ENCODE results near the gene SLC38A9.
"Not testable (repeated sequence)": the region's sequence is repeated elsewhere in the genome, so short reads cannot be mapped to it uniquely, and the experiment has no call there.

Gene SLC38A9

DNA sequence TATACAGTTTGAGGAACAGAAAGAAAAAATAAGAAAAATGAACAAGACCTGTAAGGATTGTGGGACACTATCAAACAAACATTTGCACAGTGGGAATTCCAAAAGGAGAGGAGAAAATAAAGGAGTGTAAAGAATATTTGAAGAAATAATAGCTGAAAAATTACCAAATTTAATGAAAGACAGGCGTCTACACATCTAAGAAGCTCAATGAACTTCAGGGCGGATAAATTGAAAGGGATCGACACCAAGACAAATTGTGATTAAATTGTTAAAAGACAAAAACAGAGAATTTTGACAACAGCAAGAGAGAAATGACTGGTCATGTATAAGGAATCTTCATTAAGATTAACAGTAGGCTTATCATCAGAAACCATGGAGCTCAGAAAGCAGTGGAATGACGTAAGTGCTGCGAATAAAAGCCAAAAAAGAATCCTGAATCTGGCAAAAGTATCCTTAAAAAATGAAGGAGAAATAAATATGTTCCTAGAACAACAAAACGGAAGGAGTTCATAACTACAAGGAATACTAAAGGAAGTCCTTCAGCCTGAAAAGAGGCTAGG lies 3.5 kb upstream of the SLC38A9 start:
- H3K36me3 Mint-ChIP-seq: peaks cover 7% of the 10 kb centered on the region
- peaks cover 5% of the 10 kb centered on the region for H3K9me3 Mint-ChIP-seq
- peaks cover 3% of the 10 kb centered on the region for H3K27me3 Mint-ChIP-seq
- H3K4me1 Mint-ChIP-seq: peaks cover 14% of the 10 kb centered on the region
- H3K4me3 Mint-ChIP-seq: no peak overlapping the region
- H3K27ac Mint-ChIP-seq: no peak overlapping the region

DNA sequence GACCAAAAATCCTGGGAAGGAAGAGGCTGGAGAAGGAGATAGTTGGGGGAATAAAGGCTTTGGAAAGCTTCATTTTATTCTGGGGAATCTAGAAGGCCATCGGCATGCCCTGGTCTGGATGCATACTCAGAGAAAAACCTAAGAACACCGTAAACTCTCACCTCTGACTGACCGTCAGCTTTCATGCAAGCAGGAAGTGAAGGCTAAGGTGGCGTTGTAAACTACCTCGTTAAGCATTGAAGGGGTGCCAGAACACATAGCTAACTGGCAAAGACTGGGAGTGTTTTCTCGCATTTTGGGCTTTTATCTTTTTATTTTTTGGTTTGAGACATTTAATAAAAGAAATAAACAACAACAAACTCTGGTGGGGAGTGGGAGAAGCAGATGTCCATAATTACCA lies 2.6 kb upstream of the SLC38A9 start:
- peaks cover 14% of the 10 kb centered on the region for H3K4me1 Mint-ChIP-seq
- H3K9me3 Mint-ChIP-seq: peaks cover 5% of the 10 kb centered on the region
- no peak overlapping the region for H3K27ac Mint-ChIP-seq
- H3K36me3 Mint-ChIP-seq: peaks cover 7% of the 10 kb centered on the region
- H3K4me3 Mint-ChIP-seq: no peak overlapping the region
- H3K27me3 Mint-ChIP-seq: peaks cover 3% of the 10 kb centered on the region

DNA sequence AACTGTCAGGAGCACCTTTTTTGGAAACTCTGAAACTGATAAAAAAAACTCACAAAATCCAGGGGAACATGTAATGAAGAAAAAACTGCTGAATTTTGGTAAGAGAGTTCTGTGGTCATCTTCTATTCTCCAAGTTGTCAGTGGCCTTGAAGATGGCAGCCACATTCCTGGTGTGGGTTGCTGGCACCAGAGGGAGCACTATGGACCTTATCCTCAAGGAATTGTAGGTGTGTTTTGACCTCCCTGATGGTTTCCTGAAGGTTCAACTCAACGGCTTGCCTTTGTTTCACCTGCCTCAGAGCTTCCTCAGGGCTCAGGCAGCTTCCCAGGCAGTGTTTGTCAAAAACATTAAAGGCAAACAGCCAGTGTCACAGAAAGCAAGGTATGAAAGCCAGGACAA lies 2.2 kb upstream of the SLC38A9 start:
- H3K27me3 Mint-ChIP-seq: peaks cover 3% of the 10 kb centered on the region
- peaks cover 14% of the 10 kb centered on the region for H3K4me1 Mint-ChIP-seq
- peaks cover 5% of the 10 kb centered on the region for H3K9me3 Mint-ChIP-seq
- H3K27ac Mint-ChIP-seq: no peak overlapping the region
- peaks cover 7% of the 10 kb centered on the region for H3K36me3 Mint-ChIP-seq
- H3K4me3 Mint-ChIP-seq: no peak overlapping the region

DNA sequence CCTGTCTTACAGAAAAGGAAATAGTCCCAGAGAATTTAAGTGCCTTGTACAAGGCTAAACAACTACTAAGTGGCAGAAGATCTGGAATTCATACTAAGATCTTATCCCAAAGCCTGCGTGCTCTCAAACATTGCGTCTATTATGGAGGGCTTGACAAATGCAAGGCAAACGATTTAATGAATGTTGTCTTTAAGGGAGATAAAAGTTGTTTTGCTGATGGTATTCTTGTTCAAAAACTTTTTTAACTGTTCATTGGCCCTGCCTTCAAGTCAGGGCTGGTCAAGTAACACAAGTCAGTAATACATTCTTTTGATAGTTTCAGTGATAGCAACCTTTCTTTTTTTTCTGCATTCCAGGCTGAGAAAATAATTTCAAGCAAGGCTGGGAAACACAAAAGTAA lies 1.7 kb upstream of the SLC38A9 start:
- Mint-ChIP-seq H3K36me3 (peaks cover 5% of the 10 kb centered on the region), H3K9me3 (peaks cover 5% of the 10 kb centered on the region), H3K27me3 (peaks cover 2% of the 10 kb centered on the region), H3K27ac (no peak overlapping the region), H3K4me1 (peaks cover 18% of the 10 kb centered on the region), H3K4me3 (no peak overlapping the region)

DNA sequence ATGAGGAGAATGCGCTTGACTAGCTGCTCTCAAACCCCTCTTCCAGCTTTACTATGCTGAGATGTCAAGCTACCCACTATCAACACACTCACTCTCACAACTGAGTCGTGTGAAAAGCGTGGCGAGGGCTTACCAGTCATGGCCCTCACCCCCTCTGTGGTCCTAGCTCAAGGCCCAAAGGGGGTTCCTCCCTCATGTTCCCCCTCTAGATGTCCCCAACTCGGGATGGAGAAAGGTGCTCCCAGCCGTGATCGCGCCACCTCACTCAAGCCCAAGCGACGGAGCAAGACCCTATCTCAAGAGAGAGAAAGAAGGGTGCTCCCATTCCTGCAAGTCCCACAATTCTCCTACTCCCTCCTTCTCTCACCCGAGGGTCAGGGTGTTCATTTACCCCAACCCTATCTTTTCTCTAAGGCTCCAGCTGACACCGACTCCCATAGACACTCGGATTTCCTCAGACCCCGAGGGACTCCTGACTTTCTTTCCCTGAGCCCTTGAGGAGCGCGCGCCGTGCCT lies 559 bp downstream of the SLC38A9 start:
- H3K27ac Mint-ChIP-seq: peak overlapping the region; percentile 96
- H3K4me1 Mint-ChIP-seq: peaks cover 24% of the 10 kb centered on the region
- H3K27me3 Mint-ChIP-seq: no peaks in the 10 kb centered on the region
- H3K36me3 Mint-ChIP-seq: peaks cover 4% of the 10 kb centered on the region
- H3K9me3 Mint-ChIP-seq: peaks cover under 1% of the 10 kb centered on the region
- H3K4me3 Mint-ChIP-seq: peak overlapping the region; percentile 99

DNA sequence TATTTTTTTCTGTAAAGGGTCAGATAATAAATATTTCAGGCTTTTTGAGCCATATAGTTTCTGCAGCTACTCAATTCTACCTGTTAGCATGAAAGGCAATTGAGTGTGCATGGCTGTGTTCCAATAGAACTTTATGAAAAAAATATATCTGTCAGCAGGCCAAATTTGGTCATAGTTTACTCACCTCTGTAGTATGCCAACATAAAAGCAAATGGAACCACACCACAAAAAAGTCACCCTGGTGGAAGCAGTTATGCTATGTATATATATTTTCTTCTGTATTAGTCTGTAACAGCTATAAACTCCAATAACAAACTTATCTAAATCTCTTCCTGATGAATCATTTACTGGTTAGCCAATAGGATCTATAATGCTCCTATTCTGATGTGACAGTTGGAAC lies 3.4 kb downstream of the SLC38A9 start:
- no peaks in the 10 kb centered on the region for H3K9me3 Mint-ChIP-seq
- peaks cover 35% of the 10 kb centered on the region for H3K4me1 Mint-ChIP-seq
- no peaks in the 10 kb centered on the region for H3K27me3 Mint-ChIP-seq
- no peak overlapping the region for H3K4me3 Mint-ChIP-seq
- H3K36me3 Mint-ChIP-seq: peaks cover 6% of the 10 kb centered on the region
- H3K27ac Mint-ChIP-seq: no peak overlapping the region

DNA sequence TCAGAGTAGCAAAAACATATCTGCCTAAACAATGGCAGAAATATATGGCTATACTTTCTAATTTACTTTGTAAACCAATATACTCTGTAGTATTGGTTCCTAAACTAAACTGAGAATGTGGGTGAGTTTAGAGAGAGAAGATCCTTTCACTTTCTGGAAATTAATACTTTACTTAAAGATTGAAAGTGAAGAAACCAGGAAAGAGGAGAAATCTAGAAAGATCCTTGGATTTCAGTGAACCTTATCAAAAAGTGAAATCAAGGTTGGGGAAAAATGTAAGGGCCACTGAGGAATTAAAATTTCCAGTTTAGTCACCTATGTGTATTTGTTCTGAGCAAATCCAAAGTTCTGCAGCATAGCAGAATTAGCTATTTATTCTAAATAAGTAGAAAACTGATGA lies 5.9 kb downstream of the SLC38A9 start:
- no peaks in the 10 kb centered on the region for H3K27me3 Mint-ChIP-seq
- no peak overlapping the region for H3K27ac Mint-ChIP-seq
- no peak overlapping the region for H3K4me3 Mint-ChIP-seq

DNA sequence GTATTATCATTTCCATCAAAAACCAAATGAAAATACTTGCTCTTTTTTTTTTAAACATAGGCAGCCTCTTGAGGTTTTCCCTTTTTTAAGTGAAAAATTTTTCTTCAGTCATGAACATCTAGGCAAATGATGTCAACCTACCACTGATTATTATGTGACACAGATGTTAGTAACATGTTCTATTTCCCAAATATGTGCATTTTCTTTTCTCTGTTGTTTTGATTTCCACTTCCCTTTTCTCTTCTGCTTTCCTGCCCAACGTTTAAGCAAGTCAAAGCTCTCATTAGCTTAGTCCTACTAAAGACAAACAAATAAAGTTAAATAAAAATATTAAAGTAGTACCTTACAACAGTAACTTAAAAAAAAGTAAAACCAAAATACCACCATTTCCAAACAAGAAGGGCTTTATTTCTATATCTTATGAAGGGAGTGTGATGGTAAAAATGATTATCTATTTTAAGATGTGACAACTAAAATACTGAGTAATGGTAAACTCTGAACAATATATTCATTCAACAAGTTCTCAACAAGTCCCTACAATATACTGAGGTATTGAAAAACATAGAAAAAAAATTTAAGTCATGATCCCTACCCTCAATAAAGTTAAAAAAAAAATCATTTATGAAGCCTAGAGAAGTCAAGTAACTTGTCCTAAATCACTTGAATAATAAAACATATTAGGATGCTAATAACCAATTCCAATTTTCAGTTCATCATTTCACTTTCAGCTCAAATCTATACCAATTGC lies 9.4 kb downstream of the SLC38A9 start:
- Mint-ChIP-seq H3K36me3 (peaks cover 7% of the 10 kb centered on the region), H3K4me3 (no peak overlapping the region), H3K27me3 (no peaks in the 10 kb centered on the region), H3K9me3 (no peaks in the 10 kb centered on the region), H3K27ac (no peak overlapping the region), H3K4me1 (peaks cover 22% of the 10 kb centered on the region)

More for the DNA sequence above, 5.9 kb downstream of the SLC38A9 start:
- no peaks in the 10 kb centered on the region for H3K9me3 Mint-ChIP-seq
- peaks cover 8% of the 10 kb centered on the region for H3K36me3 Mint-ChIP-seq
- H3K4me1 Mint-ChIP-seq: peaks cover 27% of the 10 kb centered on the region

DNA sequence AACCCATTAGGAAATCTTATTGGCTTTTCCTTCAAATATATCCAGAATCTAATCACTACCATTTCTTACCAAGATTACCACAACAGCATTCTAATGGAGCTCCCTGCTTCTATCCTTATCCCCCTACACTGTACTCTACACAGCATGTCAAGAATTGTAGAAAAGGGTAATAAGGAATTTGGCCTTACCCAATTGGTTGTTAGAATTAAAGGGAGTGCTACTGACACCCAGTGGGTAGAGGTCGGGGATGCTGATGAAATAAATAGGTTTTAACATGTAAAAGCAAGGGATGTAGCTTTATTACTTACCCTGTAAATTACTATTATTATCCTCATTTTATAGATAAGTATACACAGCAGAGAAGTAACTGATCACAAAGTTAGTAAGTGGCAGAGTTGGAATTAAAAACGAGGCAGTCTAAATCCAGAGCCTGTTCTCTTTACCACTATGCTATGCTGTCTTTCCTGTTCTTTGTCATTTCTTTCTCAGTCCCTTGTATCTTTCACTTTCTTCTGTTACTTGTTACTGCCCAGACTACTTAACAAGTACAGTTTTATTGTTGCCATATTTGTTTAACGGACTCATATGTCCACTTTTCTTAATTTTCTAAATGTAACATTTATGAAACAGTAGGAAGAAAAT lies 10.5 kb downstream of the SLC38A9 start:
- H3K36me3 Mint-ChIP-seq: peaks cover 8% of the 10 kb centered on the region
- no peak overlapping the region for H3K27ac Mint-ChIP-seq
- peaks cover 22% of the 10 kb centered on the region for H3K4me1 Mint-ChIP-seq
- no peaks in the 10 kb centered on the region for H3K9me3 Mint-ChIP-seq
- no peak overlapping the region for H3K4me3 Mint-ChIP-seq
- H3K27me3 Mint-ChIP-seq: no peaks in the 10 kb centered on the region

DNA sequence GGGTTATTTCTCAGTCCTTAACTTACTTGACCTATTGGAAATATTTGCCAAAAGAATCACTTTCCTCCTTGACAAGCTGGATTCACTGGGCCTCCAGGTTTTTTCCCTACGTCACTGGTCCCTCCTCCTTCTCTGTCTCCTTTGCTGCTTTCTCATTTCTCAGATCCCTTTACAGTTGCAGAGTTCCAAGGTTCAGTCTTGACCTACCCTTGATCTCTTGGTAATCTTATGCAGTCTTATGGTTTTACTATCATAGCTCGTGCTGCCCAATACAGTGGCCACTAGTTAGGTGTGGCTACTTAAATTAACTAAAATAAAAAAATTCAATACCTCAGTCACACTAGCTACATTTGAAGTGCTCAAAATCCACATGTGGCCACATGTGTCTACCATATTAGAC lies 11.4 kb downstream of the SLC38A9 start:
- H3K4me3 Mint-ChIP-seq: no peak overlapping the region
- H3K36me3 Mint-ChIP-seq: peaks cover 8% of the 10 kb centered on the region
- no peak overlapping the region for H3K27ac Mint-ChIP-seq

DNA sequence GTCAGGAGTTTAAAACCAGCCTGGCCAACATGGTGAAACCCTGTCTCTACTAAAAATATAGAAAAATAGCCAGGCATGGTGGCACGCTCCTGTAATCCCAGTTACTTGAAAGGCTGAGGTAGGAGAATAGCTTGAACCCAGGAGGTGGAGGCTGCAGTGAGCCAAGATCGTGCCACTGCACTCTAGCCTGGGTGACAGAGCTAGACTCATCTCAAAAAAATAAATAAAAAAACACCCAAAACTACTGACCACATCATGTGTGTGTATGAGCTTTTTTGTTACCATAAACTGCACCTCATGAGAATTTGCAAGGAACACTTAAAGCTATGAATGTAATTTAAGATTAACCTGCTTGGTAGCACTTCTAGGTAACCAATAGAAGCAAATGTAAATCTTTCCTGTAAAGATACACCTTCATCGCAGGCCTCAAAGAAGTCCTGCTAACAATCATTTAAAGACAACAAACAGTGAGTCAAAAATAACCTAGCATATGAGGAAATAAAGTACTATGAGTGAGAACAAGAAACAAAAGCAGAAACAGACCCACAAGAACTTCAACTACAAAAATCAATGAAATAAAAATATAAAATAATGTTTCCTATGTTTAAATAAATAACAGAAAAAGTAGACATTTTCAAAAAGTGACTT lies 13.0 kb downstream of the SLC38A9 start:
- Mint-ChIP-seq H3K4me1 (peaks cover 11% of the 10 kb centered on the region), H3K9me3 (no peaks in the 10 kb centered on the region), H3K36me3 (peaks cover 5% of the 10 kb centered on the region), H3K4me3 (no peak overlapping the region), H3K27ac (no peak overlapping the region), H3K27me3 (no peaks in the 10 kb centered on the region)

More for the DNA sequence above, 11.4 kb downstream of the SLC38A9 start:
- H3K4me1 Mint-ChIP-seq: peaks cover 17% of the 10 kb centered on the region
- no peaks in the 10 kb centered on the region for H3K9me3 Mint-ChIP-seq
- no peaks in the 10 kb centered on the region for H3K27me3 Mint-ChIP-seq

DNA sequence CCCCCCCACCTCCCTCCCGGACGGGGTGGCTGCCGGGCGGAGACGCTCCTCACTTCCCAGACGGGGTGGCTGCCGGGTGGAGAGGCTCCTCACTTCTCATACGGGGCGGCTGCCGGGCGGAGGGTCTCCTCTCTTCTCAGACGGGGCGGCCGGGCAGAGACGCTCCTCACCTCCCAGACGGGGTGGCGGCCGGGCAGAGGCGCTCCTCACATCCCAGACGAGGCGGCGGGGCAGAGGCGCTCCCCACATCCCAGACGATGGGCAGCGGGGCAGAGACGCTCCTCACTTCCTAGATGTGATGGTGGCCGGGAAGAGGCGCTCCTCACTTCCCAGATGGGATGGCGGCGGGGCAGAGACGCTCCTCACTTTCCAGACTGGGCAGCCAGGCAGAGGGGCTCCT lies 15.4 kb downstream of the SLC38A9 start:
- H3K36me3 Mint-ChIP-seq, H3K4me3 Mint-ChIP-seq, H3K27ac Mint-ChIP-seq, H3K9me3 Mint-ChIP-seq, H3K27me3 Mint-ChIP-seq: not testable (repeated sequence)
- H3K4me1 Mint-ChIP-seq: peaks cover 10% of the 10 kb centered on the region

DNA sequence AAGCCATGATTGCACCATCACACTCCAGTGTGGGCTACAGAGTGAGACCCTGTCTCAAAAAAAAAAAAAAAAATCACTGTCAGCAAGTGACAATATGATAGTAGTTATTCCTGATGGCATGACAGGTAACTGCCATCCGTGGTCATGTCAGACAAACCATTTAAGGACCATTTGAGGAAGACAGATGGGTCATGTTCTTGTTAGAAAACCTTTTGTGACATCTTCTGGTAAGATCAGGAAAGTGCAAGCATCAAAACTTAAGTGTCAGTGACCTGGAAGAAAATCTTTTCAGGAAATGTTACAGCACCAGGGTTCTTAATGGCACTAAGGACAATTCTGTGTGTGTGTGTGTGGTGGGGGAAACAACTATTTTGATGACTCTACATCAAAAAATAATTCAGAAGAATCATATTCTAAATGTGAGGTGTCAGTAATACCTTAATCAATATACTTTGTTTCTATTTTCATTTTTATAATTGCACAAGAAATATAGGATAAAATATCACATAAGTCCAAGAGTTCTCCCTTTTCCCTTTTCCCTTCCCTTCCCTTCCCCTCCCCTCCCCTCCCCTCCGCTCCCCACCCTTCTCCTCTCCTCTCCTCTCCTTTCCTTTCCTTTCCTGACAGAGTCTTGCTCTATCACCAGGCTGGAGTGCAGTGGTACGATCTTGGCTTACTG lies 17.8 kb downstream of the SLC38A9 start:
- peaks cover 4% of the 10 kb centered on the region for H3K4me1 Mint-ChIP-seq
- H3K9me3 Mint-ChIP-seq: no peaks in the 10 kb centered on the region
- no peaks in the 10 kb centered on the region for H3K27me3 Mint-ChIP-seq
- H3K36me3 Mint-ChIP-seq: peaks cover 2% of the 10 kb centered on the region
- H3K4me3 Mint-ChIP-seq: no peak overlapping the region
- H3K27ac Mint-ChIP-seq: no peak overlapping the region

DNA sequence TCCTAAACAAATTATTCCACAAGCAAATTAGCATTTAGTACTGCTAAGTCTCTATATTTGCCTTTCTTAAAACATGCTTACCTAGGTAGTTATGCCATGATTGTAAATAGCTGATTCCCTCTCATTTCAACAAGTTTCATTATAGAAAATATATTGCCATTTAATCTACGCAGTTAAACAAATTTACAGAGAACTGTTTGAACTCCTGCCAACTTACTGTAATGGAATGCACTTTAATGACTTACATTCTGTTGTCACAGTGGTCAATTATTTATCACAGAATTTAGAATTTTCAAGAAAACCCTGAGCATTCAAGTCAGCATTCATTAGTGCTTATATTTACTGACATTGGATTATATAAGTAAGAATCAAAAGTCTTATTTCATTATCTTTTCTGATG lies 19.6 kb downstream of the SLC38A9 start:
- no peaks in the 10 kb centered on the region for H3K9me3 Mint-ChIP-seq
- H3K27me3 Mint-ChIP-seq: no peaks in the 10 kb centered on the region
- peaks cover 4% of the 10 kb centered on the region for H3K4me1 Mint-ChIP-seq
- H3K4me3 Mint-ChIP-seq: no peak overlapping the region
- H3K27ac Mint-ChIP-seq: no peak overlapping the region
- H3K36me3 Mint-ChIP-seq: peaks cover 2% of the 10 kb centered on the region

DNA sequence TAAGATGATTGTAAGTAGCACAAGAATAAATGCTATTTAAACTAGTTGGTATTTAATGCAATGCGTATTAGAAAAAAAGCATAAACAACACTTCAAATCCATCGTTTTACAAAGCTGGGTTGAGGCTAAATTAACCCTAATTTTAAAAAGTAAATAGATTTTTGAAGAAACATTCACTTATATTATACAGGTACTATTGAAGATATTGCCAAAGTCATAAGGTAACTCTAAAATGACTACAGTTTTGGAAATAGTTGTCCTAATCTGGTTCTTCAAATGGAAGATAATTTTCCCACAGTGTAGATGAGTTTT lies 20.1 kb downstream of the SLC38A9 start:
- Mint-ChIP-seq H3K4me1 (peaks cover 4% of the 10 kb centered on the region), H3K9me3 (no peaks in the 10 kb centered on the region), H3K27me3 (no peaks in the 10 kb centered on the region), H3K4me3 (no peak overlapping the region), H3K27ac (no peak overlapping the region), H3K36me3 (no peaks in the 10 kb centered on the region)

Measured in activated naive CD4-positive, alpha-beta T cell treated with anti-CD3 and anti-CD28 coated beads, Interleukin-2, amount 50 U/mL, for 24 hours (primary cell).